ENCODE measurements around the gene DUSP8.

DNA sequence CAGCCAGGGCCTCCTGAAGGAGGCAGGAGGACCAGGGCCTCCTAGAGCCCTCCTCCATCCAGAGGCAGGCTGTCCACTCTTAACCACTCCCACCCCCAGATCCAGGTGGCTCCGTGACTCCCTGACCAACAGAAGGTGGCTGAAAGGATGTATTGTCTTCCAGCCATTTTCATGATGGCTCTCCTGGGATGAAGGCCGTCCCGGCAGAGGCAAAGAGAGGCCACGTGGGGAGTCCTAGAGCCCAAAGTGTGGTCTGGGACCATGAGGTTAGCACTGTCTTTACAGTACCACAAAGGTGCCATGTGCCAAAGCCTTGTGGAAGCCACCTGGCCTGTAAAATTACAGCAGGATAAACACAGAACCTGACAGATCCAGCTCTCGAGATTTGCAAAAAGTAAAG lies 42.3 kb downstream of the DUSP8 start:
- TF ChIP-seq ZNF282 (CRISPR knock-in tag; IDR thresholded peaks at IDR 0.05) (no peak), CEBPB (tag; IDR thresholded peaks at IDR 0.05) (no peak), GATAD2A (IDR thresholded peaks at IDR 0.05) (no peak), TAL1 (IDR thresholded peaks at IDR 0.05) (no peak), ZFP1 (CRISPR knock-in tag; IDR thresholded peaks at IDR 0.05) (no peak), TCF7L2 (IDR thresholded peaks at IDR 0.05; ENCODE audit: low read depth, low read length) (no peak), TBP (optimal IDR thresholded peaks at IDR 0.05; ENCODE audit: low read depth, low read length) (no peak), YY1 (IDR thresholded peaks at IDR 0.05; ENCODE audit: borderline replicate concordance in 1 of 3, control insufficient read depth in 1 of 3, extremely low read depth in 1 of 3, insufficient read depth in 3 of 3, insufficient read length in 1 of 3, insufficient replicate concordance in 2 of 3, low read depth in 1 of 3, low read length in 2 of 3) (no peak), ZNF766 (CRISPR knock-in tag; conservative IDR thresholded peaks at IDR 0.05) (no peak)
- TF ChIP-seq, protein P1, sequence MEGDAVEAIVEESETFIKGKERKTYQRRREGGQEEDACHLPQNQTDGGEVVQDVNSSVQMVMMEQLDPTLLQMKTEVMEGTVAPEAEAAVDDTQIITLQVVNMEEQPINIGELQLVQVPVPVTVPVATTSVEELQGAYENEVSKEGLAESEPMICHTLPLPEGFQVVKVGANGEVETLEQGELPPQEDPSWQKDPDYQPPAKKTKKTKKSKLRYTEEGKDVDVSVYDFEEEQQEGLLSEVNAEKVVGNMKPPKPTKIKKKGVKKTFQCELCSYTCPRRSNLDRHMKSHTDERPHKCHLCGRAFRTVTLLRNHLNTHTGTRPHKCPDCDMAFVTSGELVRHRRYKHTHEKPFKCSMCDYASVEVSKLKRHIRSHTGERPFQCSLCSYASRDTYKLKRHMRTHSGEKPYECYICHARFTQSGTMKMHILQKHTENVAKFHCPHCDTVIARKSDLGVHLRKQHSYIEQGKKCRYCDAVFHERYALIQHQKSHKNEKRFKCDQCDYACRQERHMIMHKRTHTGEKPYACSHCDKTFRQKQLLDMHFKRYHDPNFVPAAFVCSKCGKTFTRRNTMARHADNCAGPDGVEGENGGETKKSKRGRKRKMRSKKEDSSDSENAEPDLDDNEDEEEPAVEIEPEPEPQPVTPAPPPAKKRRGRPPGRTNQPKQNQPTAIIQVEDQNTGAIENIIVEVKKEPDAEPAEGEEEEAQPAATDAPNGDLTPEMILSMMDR (IDR thresholded peaks at IDR 0.05 in 2 of 3, conservative IDR thresholded peaks at IDR 0.05 in 1 of 3; ENCODE audit: insufficient read depth in 2 of 3, low read depth in 1 of 3, low read length in 3 of 3), result no peak
- TF ChIP-seq, protein P2, sequence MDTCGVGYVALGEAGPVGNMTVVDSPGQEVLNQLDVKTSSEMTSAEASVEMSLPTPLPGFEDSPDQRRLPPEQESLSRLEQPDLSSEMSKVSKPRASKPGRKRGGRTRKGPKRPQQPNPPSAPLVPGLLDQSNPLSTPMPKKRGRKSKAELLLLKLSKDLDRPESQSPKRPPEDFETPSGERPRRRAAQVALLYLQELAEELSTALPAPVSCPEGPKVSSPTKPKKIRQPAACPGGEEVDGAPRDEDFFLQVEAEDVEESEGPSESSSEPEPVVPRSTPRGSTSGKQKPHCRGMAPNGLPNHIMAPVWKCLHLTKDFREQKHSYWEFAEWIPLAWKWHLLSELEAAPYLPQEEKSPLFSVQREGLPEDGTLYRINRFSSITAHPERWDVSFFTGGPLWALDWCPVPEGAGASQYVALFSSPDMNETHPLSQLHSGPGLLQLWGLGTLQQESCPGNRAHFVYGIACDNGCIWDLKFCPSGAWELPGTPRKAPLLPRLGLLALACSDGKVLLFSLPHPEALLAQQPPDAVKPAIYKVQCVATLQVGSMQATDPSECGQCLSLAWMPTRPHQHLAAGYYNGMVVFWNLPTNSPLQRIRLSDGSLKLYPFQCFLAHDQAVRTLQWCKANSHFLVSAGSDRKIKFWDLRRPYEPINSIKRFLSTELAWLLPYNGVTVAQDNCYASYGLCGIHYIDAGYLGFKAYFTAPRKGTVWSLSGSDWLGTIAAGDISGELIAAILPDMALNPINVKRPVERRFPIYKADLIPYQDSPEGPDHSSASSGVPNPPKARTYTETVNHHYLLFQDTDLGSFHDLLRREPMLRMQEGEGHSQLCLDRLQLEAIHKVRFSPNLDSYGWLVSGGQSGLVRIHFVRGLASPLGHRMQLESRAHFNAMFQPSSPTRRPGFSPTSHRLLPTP (IDR thresholded peaks at IDR 0.05; ENCODE audit: borderline replicate concordance, extremely low read depth, insufficient read length), result no peak
